Epithelial cell of proximal tubule (primary cell): ENCODE data around the gene SEC16A. TPM values are rescaled to one million over a fixed set of nuclear protein-coding genes. Genes with fewer than 3 reads are reported as not detected.
A peak's percentile ranks its signal among the peaks of the same experiment; 100 is the strongest.

ENCODE experiments used
- DNase-seq: peaks from one replicate; pipeline ENCODE4 v3.0.0-alpha.2; 2011; ENCODE audit warnings: low read depth
- H3K4me3 ChIP-seq: 2 replicates; pipeline ENCODE4 v1.5.1; 2011; ENCODE audit warnings: low read depth, mild to moderate bottlenecking, low read length
- CTCF ChIP-seq: conservative IDR thresholded peaks from 2 replicates; pipeline ENCODE4 v1.5.1; 2012; ENCODE audit warnings: low read depth, mild to moderate bottlenecking, low read length
- total RNA-seq: library from RNA; depleted of rRNA; stranded (reverse); fragments of >200 nt; gene quantifications from 2 replicates; pipeline ENCODE4 v1.2.3, GENCODE V29; 2015

The SEC16A gene
- total RNA-seq: 36.4 and 41.7 TPM in 2 replicates

- peak within 1 kb of the TSS; percentile 71 for H3K4me3 ChIP-seq
- no peak for TF ChIP-seq CTCF
- peak; percentile 50 for DNase-seq
Measured at GRCh38 chr9:136482793-136483588, at the start of gene SEC16A. Gene SEC16A (minus strand): TSS chr9:136483040. CDS start chr9:136477615, 5,425 bp downstream.

GRCh38 chr9:136531904-136532798 lies 49.3 kb upstream of the SEC16A start:
- DNase-seq: no peak
- no peak for TF ChIP-seq CTCF
- no peak overlapping the region for H3K4me3 ChIP-seq

GRCh38 chr9:136531186-136531903 lies 48.5 kb upstream of the SEC16A start:
- no peak for TF ChIP-seq CTCF
- H3K4me3 ChIP-seq: no peak overlapping the region
- no peak for DNase-seq

- no peak for DNase-seq
- TF ChIP-seq CTCF: no peak
- no peak overlapping the region for H3K4me3 ChIP-seq
Measured at GRCh38 chr9:136530461-136531089, 47.7 kb upstream of the SEC16A start.

DNA sequence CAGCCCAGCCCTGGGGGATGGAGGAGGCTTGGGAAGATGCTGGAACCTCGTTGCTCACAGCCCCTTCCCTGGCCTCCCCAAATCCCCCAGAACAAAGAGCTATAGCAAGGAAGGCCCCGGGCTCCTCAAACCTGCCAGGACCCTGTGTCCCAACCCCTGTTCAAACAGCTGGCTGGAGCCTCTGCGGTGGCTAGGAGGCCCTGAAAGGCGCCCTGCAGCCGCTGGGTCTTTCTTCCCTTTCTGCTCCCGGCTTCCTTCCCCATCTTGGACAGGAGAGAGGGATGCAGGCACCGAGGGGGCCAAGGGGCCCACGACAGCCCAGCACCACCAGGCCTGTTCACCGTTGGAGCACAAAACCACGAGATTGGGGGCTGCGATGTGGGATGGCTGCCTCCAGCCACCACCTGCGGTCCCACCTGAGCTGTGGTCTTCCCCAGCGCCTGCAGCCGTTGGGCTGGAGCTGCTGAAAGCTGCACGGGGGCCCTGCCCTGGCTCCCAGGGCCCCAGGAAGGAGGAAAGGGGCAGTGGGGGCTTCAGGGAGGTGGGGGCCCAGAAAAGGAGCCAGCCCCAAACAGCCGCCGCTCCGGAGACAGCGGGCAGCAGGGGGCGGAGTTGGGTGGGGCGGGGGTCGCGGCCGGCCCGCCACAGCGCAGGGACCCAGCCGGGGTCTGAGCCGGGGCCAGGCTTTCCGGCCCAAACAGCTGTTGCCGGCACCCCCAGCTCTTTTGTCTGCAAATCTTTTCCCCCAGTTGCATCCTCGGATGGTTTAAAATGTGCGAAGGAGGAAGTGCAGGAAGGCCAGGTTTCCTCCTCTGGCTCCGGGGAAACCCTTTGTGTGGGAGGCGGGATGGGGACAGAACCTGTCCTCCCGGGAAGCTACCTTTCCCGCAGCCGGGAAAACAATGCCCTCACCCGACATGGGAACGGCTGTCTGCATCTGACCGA lies 46.9 kb upstream of the SEC16A start:
- DNase-seq: no peak
- no peak overlapping the region for H3K4me3 ChIP-seq
- no peak for TF ChIP-seq CTCF
